Neural progenitor cell (in vitro differentiated cells): ENCODE results near the gene NDFIP2. TPM values are rescaled to one million over a fixed set of nuclear protein-coding genes. Genes with fewer than 3 reads are reported as not detected.
A peak's percentile ranks its signal among the peaks of the same experiment; 100 is the strongest.
"Not testable (repeated sequence)": the region's sequence is repeated elsewhere in the genome, so short reads cannot be mapped to it uniquely, and the experiment has no call there.

ENCODE experiments used
- DNase-seq: peaks from one replicate; pipeline ENCODE4 v3.0.0-alpha.2; 2016; ENCODE audit warnings: low spot score
- H2AFZ ChIP-seq: fragments of 200-600 bp; sonication (generic); replicated peaks from 2 replicates; pipeline ENCODE4 v1.6.1; 2016; ENCODE audit warnings: antibody characterized with exemption
- H3F3A ChIP-seq: fragments of 200-600 bp; sonication (generic); 2 replicates; pipeline ENCODE4 v1.6.1; 2016; ENCODE audit warnings: antibody characterized with exemption, low read depth
- H3K27ac ChIP-seq: fragments of 200-600 bp; sonication (generic); 2 replicates; pipeline ENCODE4 v1.5.1; 2016; ENCODE audit warnings: mild to moderate bottlenecking
- H3K27me3 ChIP-seq: fragments of 200-600 bp; sonication (generic); 2 replicates; pipeline ENCODE4 v1.6.1; 2016; ENCODE audit warnings: mild to moderate bottlenecking, moderate library complexity
- H3K36me3 ChIP-seq: fragments of 200-600 bp; sonication (generic); 2 replicates; pipeline ENCODE4 v1.5.1; 2016
- H3K4me1 ChIP-seq: fragments of 200-600 bp; sonication (generic); 2 replicates; pipeline ENCODE4 v1.6.1; 2016; ENCODE audit warnings: mixed run types
- H3K4me2 ChIP-seq: fragments of 200-600 bp; sonication (generic); 2 replicates; pipeline ENCODE4 v1.6.1; 2016
- H3K4me3 ChIP-seq: fragments of 200-600 bp; sonication (generic); 2 replicates; pipeline ENCODE4 v1.5.1; 2016
- H3K79me2 ChIP-seq: fragments of 200-600 bp; sonication (generic); 2 replicates; pipeline ENCODE4 v1.6.1; 2016; ENCODE audit warnings: low read depth
- H3K9ac ChIP-seq: fragments of 200-600 bp; sonication (generic); 2 replicates; pipeline ENCODE4 v1.6.1; 2016
- H3K9me3 ChIP-seq: fragments of 200-600 bp; sonication (generic); 2 replicates; pipeline ENCODE4 v1.5.1; 2016; ENCODE audit warnings: low read depth
- H4K20me1 ChIP-seq: fragments of 200-600 bp; sonication (generic); 2 replicates; pipeline ENCODE4 v1.6.1; 2016; ENCODE audit warnings: low read depth
- H3K27ac Mint-ChIP-seq: 3 replicates; pipeline ENCODE4 v1.8.0; 2021; ENCODE audit warnings: mixed read lengths
- H3K27me3 Mint-ChIP-seq: 2 replicates; pipeline ENCODE4 v1.8.0; 2022; ENCODE audit warnings: low read depth, mild to moderate bottlenecking, inconsistent platforms, moderate library complexity, mixed read lengths; ENCODE audit not compliant: insufficient read depth
- H3K36me3 Mint-ChIP-seq: 3 replicates; pipeline ENCODE4 v1.8.0; 2021; ENCODE audit warnings: mixed read lengths
- H3K4me1 Mint-ChIP-seq: 3 replicates; pipeline ENCODE4 v1.8.0; 2021; ENCODE audit warnings: mixed read lengths
- H3K4me3 Mint-ChIP-seq: 3 replicates; pipeline ENCODE4 v1.8.0; 2021; ENCODE audit warnings: mild to moderate bottlenecking, moderate library complexity, mixed read lengths
- H3K9me3 Mint-ChIP-seq: 3 replicates; pipeline ENCODE4 v1.8.0; 2020; ENCODE audit warnings: mixed read lengths
- EZH2 ChIP-seq: fragments of 200-600 bp; sonication (generic); IDR thresholded peaks from 2 replicates; pipeline ENCODE4 v1.6.1; 2017; ENCODE audit warnings: antibody characterized with exemption, mild to moderate bottlenecking, moderate library complexity
- EZH2phosphoT487 ChIP-seq: fragments of 200-600 bp; sonication (generic); IDR thresholded peaks from 2 replicates; pipeline ENCODE4 v1.6.1; 2017; ENCODE audit warnings: antibody characterized with exemption
- total RNA-seq: library from RNA; depleted of rRNA; stranded (reverse); fragments of >200 nt; gene quantifications from 2 replicates; pipeline ENCODE4 v1.2.3, GENCODE V29; 2015; ENCODE audit warnings: low replicate concordance
- TF ChIP-seq, protein P1 (sequence below): fragments of 200-600 bp; sonication (generic); IDR thresholded peaks from 2 replicates; pipeline ENCODE4 v1.5.1; 2017; ENCODE audit warnings: antibody characterized with exemption, mild to moderate bottlenecking

Gene NDFIP2
- total RNA-seq, 1 donor from 2014 or later, result 25.4 TPM

DNA sequence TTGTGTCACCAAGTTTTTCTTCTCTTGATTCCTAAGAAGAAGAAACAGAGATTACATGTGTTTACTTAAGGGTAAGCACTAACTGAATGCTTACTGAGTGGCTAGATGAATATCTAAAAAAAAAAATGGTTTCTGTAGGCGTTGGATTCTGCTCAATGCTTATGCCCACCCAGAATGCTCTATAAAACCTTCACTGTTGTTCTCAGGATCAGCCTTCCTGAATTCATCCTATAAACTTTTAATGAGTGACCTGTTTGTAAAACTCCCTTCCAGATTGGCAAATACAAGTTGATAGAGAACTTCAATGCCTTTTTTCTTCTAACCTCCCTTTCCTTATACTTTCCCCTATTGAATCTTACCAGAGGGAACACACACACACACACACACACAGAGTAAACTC is 90.2 kb downstream of the NDFIP2 start:
- Histone ChIP-seq H2AFZ (no peak overlapping the region), H3K9ac (no peak overlapping the region), H3K4me2 (no peak overlapping the region), H3K9me3 (no peaks in the 10 kb centered on the region), H3K27me3 (no peaks in the 10 kb centered on the region), H3F3A (no peaks in the 10 kb centered on the region), H3K79me2 (no peaks in the 10 kb centered on the region), H3K4me3 (no peak overlapping the region), H3K27ac (no peak overlapping the region), H3K4me1 (peaks cover 4% of the 10 kb centered on the region), H4K20me1 (no peaks in the 10 kb centered on the region), H3K36me3 (no peaks in the 10 kb centered on the region)
- peaks cover 9% of the 10 kb centered on the region for H3K27me3 Mint-ChIP-seq
- H3K9me3 Mint-ChIP-seq, result peaks cover 22% of the 10 kb centered on the region
- H3K4me1 Mint-ChIP-seq, result peaks cover 5% of the 10 kb centered on the region
- no peak overlapping the region for H3K4me3 Mint-ChIP-seq
- TF ChIP-seq EZH2, result no peak
- TF ChIP-seq, protein P1, sequence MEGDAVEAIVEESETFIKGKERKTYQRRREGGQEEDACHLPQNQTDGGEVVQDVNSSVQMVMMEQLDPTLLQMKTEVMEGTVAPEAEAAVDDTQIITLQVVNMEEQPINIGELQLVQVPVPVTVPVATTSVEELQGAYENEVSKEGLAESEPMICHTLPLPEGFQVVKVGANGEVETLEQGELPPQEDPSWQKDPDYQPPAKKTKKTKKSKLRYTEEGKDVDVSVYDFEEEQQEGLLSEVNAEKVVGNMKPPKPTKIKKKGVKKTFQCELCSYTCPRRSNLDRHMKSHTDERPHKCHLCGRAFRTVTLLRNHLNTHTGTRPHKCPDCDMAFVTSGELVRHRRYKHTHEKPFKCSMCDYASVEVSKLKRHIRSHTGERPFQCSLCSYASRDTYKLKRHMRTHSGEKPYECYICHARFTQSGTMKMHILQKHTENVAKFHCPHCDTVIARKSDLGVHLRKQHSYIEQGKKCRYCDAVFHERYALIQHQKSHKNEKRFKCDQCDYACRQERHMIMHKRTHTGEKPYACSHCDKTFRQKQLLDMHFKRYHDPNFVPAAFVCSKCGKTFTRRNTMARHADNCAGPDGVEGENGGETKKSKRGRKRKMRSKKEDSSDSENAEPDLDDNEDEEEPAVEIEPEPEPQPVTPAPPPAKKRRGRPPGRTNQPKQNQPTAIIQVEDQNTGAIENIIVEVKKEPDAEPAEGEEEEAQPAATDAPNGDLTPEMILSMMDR, result no peak
- TF ChIP-seq EZH2phosphoT487, result no peak
- no peaks in the 10 kb centered on the region for H3K36me3 Mint-ChIP-seq
- no peak overlapping the region for H3K27ac Mint-ChIP-seq
- DNase-seq, result no peak

DNA sequence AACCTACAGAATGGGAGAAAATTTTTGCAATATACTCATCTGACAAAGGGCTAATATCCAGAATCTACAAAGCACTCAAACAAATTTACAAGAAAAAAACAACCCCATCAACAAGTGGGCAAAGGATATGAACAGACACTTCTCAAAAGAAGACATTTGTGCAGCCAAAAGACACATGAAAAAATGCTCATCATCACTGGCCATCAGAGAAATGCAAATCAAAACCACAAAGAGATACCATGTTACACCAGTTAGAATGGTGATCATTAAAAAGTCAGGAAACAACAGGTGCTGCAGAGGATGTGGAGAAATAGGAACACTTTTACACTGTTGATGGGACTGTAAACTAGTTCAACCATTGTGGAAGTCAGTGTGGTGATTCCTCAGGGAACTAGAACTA is 92.9 kb downstream of the NDFIP2 start:
- H3K27me3 ChIP-seq, H3K4me1 Mint-ChIP-seq, H3K36me3 Mint-ChIP-seq: not testable (repeated sequence)

DNA sequence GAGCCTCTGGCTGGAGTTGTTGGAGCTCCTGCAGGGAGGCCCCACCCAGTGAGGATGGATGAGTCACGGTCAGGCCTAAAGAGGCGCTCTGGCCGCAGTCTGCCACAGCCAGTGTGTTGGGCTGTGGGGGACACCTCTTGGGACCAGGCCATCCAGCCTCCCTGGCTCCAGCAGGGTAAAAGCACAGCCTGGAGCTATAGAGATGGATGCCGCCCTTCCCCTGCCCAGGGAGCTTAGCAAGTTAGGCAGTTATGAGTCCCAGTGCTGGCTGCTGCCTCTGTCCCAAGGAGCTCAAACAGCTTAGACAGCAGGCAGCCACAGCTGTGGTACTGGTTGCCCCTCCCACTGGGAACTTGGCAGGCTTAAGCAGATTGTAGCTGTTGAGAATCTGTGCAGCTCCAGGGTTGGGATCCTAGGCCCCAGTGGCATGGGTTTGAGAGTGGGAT is 100.9 kb downstream of the NDFIP2 start:
- Mint-ChIP-seq H3K36me3 (peaks cover 6% of the 10 kb centered on the region), H3K27me3 (no peaks in the 10 kb centered on the region), H3K27ac (no peak overlapping the region), H3K4me3 (no peak overlapping the region), H3K9me3 (peaks cover 29% of the 10 kb centered on the region), H3K4me1 (peaks cover 2% of the 10 kb centered on the region)
- H3K36me3 ChIP-seq, result no peaks in the 10 kb centered on the region
- no peaks in the 10 kb centered on the region for H3K79me2 ChIP-seq
- H4K20me1 ChIP-seq, result no peaks in the 10 kb centered on the region
- no peak for TF ChIP-seq EZH2
- no peak for TF ChIP-seq EZH2phosphoT487
- TF ChIP-seq, protein P1, result no peak
- H3K9me3 ChIP-seq, result no peaks in the 10 kb centered on the region
- H3K9ac ChIP-seq, result no peak overlapping the region
- H2AFZ ChIP-seq, result peak overlapping the region; percentile 45
- H3K4me3 ChIP-seq, result no peak overlapping the region
- H3K27me3 ChIP-seq, result no peaks in the 10 kb centered on the region
- no peak overlapping the region for H3K27ac ChIP-seq
- peak overlapping the region; percentile 12 for H3K4me2 ChIP-seq
- DNase-seq, result peak; percentile 65
- no peaks in the 10 kb centered on the region for H3K4me1 ChIP-seq
- no peaks in the 10 kb centered on the region for H3F3A ChIP-seq

More for the DNA sequence above, 92.9 kb downstream of the NDFIP2 start:
- H3K4me1 ChIP-seq, H3K36me3 ChIP-seq, H3K4me3 Mint-ChIP-seq, H2AFZ ChIP-seq, H4K20me1 ChIP-seq, H3K27ac ChIP-seq, H3K79me2 ChIP-seq, H3F3A ChIP-seq, H3K9ac ChIP-seq, H3K27me3 Mint-ChIP-seq, H3K4me3 ChIP-seq, H3K4me2 ChIP-seq, DNase-seq, H3K9me3 ChIP-seq, H3K27ac Mint-ChIP-seq: not testable (repeated sequence)
- peaks cover 28% of the 10 kb centered on the region for H3K9me3 Mint-ChIP-seq

DNA sequence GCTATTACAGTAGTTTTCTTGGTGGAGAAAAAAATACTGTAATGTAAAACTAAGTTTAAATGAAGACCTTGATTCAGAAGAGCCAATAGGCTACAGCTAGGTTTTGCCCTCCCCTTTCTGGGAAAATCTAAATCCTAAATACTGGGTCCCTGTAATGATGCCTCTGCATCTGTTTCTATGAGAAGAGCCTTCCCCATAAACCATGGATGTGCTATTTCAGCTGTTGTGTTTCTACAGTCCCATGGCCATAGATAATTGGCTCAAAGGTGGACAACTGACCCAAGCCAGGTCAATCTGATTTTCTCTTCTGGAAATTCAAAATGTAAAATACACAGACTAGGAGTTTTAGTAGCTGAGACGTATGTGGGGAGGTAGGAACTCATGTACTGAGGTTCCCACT is 101.9 kb downstream of the NDFIP2 start:
- Mint-ChIP-seq H3K4me1 (peaks cover 2% of the 10 kb centered on the region), H3K27me3 (no peaks in the 10 kb centered on the region), H3K27ac (no peak overlapping the region), H3K4me3 (no peak overlapping the region), H3K9me3 (peaks cover 25% of the 10 kb centered on the region), H3K36me3 (peaks cover 6% of the 10 kb centered on the region)
- Histone ChIP-seq H3F3A (no peaks in the 10 kb centered on the region), H3K9me3 (no peaks in the 10 kb centered on the region), H3K27ac (no peak overlapping the region), H4K20me1 (no peaks in the 10 kb centered on the region), H3K79me2 (no peaks in the 10 kb centered on the region), H3K4me2 (no peak overlapping the region), H3K4me1 (no peaks in the 10 kb centered on the region), H3K4me3 (no peak overlapping the region), H3K9ac (no peak overlapping the region), H3K27me3 (no peaks in the 10 kb centered on the region), H2AFZ (no peak overlapping the region), H3K36me3 (no peaks in the 10 kb centered on the region)
- TF ChIP-seq EZH2 (no peak), EZH2phosphoT487 (no peak)
- TF ChIP-seq, protein P1, result no peak
- DNase-seq, result no peak
